DMS153 treated with DMSO at 0.1 percent for 48 hours (cell line): ENCODE measurements around the gene FRMPD2.
"Not testable (repeated sequence)": the region's sequence is repeated elsewhere in the genome, so short reads cannot be mapped to it uniquely, and the experiment has no call there.

ENCODE experiments used
- DNase-seq: peaks from one replicate; lab custom pipeline; 2025; ENCODE audit not compliant: unreplicated experiment; lab: John Stamatoyannopoulos, UW

The FRMPD2 gene

DNA sequence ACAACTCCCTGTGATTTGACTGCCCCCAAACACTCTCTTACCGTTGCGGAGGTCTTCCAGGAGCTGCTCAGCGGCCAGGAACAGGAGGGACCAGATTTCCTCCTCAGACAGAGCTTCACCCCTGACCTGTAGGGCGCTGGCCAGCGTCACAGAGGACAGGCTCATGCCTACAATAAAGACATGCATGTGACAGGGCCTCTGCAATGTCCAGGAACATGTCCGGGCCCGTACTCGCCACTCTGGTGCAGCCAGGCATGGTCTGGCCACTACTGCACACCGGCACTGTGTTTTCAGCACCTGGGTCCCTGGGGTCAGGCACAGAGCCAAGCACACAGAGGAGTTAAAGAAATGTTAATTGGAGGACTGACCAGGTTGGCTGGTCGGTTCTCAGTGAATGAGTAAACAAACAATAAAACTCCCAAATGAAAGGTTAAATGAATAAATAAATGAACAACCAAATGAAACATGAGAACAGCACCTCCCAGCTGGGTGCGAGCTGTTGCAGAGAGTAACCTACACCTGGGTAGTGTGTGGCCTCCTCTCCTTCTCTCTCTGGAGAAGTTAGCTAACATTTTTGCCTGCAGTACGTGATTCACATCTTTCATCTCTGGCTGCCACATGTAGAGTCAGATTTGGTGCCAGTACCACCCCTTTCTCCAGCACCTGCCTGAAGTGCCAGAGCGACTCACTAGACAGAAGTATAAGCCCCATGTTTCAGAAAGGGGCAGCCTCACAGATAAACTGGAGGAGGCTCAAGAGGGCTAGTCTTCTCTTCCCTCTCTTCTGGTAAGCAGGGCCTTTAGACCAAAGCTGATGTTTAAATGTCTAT is 22.8 kb downstream of the FRMPD2 start:
- DNase-seq, result peak; percentile 81

DNA sequence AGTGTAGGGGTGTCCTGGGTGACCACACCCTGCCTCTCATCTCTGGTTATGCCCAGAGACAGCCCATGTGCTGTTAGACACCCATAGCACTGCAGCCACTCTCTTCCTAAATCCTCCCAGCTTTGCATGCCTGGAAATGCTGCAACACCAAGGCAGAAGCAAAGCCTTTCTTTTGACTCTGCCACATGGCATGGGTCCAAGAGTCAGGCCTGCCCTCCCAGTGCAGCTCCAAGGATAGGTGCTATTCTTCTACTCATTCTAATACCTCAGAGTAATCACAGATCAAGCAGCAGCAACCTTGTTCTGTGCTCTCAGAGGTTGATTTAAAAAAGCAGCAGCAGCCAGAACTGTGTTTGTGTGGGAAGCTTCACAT is 23.4 kb downstream of the FRMPD2 start:
- DNase-seq, result peak; percentile 50

DNA sequence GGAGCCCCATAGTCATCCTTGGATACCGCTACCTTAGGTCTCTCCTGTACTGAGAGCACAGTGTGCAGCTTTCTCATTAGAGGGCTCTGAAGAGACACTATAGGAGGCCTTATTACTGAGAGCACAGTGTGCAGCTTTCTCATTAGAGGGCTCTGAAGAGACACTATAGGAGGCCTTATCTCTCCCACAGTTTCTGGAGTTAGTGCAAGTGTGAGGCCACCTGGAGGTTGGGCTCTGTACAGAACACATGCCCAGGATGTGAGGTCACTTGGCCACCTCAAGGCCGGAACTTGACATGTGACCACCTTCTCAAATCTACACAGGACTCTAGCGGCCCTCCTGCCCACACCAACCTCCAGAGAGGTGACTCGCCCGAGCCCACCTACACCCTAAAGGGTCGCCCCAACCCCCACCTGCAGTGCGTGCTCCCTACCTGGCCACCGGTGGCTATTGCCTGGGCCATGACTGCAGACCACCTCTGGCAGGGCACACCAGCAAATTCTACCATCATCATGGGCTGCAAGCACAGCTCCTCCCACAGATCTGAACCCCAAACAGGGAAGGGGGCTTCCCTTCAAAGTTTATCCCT is 24.6 kb downstream of the FRMPD2 start:
- no peak for DNase-seq

DNA sequence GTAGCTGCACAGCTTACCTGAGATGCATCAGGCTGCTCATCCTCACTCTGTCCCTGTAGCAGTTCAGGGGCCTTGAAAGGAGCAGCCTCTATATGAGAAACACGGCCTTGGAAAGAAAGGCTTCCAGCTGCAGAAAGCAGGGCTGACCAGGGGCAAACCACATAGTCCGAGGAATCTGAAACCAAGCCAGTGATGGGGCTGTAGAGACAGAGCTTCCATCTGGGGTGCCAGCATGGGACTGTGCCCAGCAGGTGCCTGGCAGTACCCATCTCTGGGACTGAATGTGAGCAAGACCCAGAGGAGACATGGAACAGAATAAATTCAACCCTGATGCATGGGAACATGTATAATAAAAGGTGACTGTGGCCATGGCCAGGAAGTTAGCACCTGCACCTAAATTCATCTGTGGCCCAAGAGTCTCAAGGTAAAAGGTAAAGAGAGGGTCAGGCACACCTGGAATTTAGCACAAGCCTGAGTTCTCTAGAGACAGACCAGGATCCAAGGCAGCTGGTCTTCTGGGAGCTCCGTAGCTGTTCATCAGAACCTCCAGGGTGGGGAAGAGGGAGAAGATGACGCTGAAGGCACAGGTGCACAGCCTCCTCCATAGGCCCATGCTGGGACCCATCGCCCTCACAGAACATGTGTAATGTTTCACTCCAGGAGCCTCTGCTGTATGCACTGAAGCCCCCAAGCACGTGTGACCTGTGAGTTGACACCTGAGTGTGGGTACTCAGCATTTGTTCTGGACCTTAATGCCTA is 25.3 kb downstream of the FRMPD2 start:
- no peak for DNase-seq

DNA sequence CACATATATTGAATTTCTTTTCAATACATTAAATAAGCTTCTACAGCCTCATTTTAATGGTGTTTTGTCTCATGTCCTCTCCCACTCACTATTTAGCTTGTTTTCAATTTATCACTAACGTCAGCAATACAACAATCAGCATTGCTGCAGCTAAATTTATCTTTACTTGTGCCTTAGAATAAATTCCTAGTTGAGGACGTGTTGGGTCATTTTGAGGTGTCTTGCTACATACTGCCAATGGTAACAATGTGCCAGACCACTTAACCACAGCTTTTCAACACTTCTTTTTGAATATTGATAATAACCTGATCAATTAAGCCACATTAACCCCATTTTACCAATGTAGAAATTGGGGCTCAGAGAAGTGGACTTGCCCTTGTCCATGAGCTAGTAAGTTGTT is 26.0 kb downstream of the FRMPD2 start:
- DNase-seq, result no peak

DNA sequence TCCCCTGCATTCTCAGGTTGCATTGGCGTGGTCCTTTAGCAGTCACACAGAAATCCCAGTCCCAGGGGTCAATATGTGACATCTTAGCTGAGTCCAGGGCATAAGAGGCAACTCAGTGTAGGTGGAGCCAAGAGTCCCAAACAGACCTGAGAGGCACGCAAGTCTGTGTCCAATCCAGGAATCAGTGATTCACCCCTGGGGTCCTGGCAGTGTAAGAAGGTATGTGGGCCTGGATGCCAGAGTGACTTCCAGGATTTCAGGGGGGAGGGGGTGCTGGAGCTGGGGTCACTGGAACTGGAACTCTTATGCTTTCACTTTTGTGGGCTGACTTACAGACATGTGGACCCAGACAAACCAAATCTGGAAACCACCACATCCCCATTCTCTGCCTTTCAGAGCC is 26.8 kb downstream of the FRMPD2 start:
- no peak for DNase-seq

DNA sequence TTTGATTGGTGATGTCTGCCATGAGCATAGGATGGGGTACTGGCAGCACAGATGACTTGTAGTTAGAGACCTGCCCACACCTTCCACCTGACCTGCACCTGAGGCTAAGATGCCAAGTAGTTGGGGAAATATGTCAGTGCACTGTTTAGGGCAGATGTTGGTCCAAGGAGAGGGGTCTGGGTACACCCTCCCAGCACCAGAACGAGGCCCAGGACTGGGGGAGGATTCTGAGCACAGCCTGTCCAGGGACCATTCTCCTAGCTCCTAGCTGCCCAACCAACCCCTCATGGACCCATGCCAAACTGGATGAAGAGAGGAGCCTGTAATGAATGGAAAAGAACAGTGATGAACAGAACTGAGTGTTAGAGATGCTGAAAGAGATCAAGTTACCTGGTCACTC is 28.0 kb downstream of the FRMPD2 start:
- DNase-seq, result no peak

DNA sequence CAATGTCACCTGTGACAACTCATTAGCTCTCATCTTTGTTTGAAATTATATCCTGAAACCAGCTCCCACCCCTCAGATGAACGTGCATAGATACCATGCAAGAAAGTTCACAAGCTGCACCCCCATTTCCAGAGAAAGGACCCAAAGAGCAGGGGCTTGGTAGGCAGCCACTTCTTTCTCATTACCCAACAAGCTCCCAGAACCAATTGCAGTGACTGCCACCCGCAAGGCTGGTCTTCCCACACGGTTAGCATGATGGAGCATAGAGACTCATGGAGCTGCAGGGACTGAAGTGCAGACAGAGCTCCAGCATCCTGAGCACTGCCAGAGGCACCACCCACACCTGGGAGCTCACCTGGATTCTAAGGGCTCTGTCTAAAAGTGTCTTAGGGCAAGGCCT is 28.5 kb downstream of the FRMPD2 start:
- no peak for DNase-seq

DNA sequence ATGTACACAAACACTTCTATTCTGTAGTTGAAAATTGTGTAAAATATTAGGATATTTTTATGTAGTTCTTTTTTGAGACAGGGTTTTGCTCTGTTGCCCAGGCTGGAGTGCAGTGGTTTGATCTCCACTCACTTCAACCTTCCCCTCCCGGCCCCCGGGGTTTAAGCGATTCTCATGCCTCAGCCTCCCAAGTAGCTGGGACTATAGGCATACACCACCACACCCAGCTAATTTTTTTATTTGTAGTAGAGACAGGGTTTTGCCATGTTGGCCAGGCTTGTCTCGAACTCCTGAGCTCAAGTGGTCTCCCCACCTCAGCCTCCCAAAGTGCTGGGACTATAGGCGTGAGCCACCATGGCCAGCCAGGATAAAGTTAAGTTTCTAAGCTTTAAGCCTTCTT is 30.6 kb downstream of the FRMPD2 start:
- DNase-seq, result not testable (repeated sequence)

DNA sequence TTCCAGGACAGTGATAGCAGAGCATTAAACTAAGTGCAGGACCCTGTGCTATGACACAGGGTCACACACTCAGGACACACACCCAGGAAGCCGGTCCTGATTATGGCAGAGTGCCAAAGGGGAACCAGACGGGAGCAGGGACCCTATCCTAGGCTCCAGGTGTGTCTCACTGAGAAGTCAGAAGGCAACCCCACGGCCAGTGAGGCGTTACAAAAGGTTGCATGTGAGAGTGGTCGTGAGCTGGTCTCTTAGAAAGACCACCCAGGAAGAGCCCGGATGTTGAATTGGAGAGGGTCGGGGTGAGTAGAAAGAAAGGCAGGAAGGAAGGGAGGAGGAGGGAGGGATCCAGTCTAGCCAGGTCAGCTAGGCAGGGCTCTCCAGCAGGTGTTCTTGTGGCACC is 31.0 kb downstream of the FRMPD2 start:
- DNase-seq, result peak; percentile 43

DNA sequence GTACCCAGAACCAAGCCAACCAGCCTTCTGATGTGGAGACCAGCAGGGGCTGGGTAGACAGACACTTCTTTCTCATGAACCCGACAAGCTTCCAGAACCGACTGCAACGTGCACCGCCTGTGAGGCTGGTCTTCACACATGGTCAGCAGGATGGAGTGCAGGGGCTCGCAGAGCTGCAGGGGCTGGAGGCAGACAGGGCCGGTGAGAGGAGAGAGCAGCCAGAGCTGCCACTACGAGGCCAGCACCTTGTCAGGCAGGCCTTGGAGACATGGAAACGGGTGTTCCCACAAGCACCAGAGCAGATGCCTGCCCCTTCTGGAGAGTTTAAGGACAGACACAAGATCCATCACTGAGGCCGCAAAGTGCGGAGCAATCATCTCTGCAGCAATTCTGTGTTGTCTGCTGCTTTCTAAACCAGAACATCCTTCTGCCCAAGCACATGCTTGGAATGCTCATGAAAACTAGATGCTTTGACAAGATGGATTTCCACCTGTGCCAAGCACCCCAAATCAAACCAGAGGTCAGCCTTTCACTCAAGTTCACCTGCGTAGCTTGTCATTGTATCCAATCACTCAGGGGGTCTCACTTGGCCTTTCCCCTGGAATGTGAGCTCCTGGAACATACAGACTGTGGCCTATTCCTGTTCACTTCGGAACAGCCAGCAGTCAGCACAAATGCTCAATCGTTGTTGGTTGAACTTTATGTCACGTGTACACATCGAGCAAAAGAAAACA is 32.2 kb downstream of the FRMPD2 start:
- DNase-seq, result no peak

DNA sequence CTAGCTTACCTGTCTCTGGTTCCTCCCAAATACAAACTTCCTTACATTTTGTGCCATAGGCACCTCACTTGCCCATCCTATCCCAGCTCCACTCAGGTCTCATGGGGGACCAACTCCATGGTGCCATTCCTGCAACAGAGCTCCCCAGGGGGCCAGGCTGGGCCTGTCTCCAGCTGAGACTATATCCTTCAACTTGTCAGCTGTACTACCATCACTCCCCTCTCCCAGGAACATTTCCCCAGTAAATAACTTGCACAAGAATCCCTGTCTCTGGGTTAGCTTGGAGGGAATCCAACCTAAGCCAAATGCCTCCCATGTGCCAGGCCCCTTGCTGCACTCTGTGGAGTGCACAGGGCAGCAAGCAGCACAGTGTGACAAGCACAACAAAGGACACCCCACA is 33.2 kb downstream of the FRMPD2 start:
- DNase-seq, result no peak

DNA sequence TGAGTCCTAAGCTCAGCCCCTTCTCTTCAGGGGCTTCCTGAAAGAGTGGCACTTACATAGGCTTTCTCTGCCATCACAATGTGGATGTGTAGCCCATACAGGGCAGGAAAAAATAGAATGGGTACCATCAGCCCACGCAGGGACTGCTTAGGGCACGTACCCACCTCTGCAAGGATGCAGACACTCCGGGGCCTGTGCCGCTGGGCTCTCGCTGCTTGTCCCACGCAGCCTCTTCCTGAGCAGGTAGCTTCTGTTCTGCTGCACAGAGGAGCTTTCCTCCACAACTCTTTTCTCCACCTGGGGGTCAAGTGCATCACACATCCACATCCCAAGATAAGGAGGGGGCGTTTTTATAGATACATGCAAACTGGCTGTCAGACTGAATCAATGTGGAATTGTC is 34.3 kb downstream of the FRMPD2 start:
- DNase-seq, result no peak

DNA sequence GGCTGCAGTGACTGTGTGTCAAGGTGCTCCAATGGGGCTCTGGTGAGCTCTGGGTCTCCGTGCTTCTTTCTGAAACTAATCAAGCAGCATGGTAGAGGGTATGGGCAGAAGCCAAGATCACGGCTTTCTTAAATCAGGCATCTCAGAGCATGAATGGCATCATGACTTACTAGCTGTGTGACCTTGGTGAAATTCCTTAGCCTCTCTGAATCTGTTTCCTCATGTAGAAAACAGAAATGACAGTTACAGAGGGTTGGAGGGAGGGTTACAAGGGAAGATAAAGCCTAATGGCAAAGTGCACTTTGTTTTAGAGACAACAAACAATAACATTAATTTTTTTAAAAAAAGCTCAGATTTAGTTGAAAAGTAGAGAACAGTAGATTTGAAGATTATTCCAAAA is 34.9 kb downstream of the FRMPD2 start:
- no peak for DNase-seq

DNA sequence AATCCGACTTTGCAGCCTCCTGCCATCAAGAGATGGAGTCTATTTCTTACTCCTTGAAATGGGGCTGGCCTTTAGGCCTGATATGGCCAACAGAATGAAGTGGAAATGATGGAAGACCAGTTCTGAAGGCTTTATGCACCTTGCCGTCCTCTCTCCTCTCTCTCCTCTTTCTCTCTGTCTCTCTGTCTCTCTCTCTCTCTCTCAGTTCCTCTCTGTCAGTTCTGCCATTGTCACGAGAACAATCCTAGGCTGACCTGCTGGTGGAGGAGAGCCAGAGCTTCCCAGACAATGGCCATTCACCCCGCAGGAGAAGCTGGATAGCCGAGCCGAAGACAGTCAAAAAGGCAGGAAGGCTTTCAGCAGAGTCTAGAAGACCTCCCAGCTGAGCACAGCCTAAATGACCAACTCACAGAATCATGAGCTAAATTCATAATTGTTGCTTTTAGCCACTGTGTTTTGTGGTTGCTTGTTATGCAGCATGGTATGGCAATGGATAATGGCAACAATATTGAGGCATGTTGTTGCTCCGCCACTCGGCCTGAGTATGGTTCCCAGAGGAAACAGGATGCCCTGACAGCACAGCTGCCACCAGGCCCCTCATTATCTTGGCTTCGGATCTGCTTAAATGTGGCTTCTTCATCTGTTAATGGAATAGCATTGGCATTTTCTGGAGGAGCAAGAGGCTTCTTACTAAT is 35.5 kb downstream of the FRMPD2 start:
- DNase-seq, result no peak

DNA sequence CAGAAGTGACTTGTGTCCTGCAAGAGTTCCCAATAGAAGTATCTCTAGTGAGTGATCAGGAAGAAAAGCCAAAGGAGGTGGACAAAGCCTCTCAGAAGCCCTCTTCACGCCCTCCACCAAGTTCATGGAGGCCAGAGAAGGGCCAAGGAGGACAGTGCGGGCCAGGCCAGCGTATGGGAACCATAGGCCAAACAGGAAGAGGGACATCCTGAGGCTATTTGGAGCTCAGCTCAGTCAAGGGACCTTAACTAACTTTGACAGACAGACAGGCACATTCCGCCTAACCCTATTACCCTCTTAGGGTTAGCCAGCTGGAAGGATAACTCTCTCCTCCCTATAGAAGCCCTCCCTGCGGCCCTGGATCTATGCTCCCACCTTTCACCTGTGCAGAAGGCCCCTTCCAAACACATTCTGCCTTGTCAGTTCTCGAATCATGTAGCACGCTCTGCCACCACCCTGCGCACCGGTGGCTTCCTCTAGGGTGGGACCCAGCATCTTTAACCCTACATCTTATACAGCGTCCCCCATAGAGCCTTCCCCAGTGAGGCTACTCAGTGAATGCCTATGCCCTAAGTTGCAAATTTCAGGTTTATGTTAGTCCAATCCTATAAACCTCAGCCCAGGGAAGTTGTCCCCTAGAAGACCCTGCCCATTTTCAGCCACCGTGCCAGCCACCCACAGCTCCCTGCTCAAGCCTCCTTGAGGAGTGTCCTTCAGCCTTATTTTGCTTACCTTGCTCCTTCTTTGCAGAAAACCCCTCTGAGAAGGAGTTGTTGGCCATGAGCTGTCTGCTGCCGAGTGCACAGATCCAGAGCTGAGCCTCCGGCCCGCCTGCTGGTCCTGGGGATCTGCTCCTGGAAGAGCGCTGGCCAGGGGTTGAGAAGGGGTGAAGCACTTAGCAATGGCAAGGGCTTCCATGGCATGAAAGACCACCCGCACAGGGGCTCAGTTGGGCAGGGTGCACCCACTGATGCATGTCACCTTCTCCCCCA is 36.9 kb downstream of the FRMPD2 start:
- no peak for DNase-seq

DNA sequence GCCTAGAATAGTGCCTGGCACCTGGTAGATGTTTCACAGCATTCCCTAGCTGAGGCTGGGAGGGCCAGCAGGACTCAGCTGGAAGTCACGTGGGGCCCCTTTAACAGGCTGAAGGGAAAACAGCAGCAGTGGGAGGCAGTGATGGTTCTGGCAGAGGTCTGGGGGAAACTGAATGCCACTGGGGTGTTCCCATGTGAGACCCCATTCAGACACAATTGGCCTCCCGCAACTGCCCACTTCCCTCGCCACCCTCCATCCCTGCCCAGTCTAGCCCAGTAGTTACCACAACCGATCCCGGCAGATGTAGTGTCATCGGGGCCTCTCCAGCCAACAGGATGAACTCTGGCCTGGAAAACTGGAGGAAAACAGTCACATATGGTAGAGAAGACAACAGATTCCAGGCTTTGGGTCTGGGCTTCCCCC is 38.3 kb downstream of the FRMPD2 start:
- DNase-seq, result no peak

DNA sequence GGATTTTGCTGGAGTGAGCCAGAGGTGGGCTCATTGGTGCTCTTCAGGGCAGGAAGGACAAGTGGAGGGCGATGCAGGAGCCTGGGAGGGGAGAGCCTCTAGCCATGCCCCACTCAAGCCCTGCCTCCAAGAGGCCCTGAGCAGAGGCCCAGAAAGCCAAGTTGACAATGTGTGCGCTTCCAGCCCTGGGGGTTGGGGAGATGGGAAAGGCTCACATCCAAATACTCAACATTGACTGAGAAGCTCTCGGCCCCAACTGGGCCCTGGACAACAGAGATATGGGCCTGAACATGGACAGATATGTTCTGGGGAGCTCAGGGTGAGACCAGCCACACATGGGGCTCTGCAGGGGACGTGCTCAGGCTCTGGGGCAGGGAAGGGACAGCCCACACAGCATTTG is 39.0 kb downstream of the FRMPD2 start:
- DNase-seq, result no peak

DNA sequence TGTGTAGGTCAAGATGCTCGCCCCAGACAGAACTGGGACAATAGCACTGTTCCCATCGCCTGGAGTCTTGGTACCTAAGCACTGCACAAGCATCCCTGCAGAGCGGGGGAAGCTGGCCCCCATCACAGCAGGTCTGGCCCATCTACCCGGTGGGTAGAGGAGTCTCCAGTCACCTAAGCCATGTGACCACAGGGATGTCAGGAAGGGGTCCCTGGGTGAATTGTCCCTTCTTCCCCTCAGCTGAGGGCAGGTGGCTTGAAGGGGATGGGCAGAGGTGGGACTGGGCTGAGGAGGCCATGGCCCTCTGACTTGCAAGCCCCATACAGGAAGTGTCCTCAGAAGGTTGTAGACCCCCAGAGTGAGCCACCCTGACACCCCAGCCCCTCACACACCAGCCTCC is 39.7 kb downstream of the FRMPD2 start:
- DNase-seq, result no peak

DNA sequence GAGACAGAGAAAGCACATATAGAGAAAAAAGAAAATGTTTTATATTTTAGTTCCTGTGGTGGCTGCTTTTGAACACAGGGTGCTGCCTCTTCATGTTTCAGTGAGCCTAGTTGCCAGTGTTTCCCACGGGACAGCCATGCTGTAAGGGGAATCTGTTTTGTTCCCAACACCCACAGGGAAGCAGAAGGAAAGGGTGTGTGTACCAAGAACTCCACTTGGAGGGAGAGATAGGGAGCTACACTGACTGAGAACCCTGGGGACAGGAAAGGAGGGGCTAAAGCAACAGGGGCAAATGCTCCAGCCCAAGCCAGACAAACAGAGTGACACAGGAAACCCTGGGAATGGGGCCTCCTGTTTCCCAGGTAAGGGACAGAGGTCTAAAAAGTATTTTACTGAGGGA is 40.2 kb downstream of the FRMPD2 start:
- DNase-seq, result no peak
